GM12878 (cell line): ENCODE data around the gene LRRK1. TPM values are rescaled to one million over a fixed set of nuclear protein-coding genes. Genes with fewer than 3 reads are reported as not detected.
A peak's percentile ranks its signal among the peaks of the same experiment; 100 is the strongest.

ENCODE experiments used
- ATAC-seq: fragments of 200-7000 bp; cut with Tn5 transposase; 3 replicates; pipeline ENCODE4 v1.9.1; 2020; ENCODE audit warnings: mild to moderate bottlenecking, moderate library complexity
- BruUV-seq: library from RNA; stranded (reverse); fragments of 400-500 nt; replicated peaks from 2 replicates; lab custom pipeline; 2021; lab: Mats Ljungman, UMichigan
- CTCF ChIA-PET: fragments of 300-600 bp; sonication (Branson Sonifier 250); formaldehyde crosslinking; extraction: SDS; loops from one replicate; lab custom pipeline; 2021; ENCODE audit warnings: inconsistent platforms; lab: Yijun Ruan, JAX
- POLR2A ChIA-PET: fragments of 350-600 bp; formaldehyde crosslinking; extraction: SDS; loops from one replicate; lab custom pipeline; 2021; ENCODE audit warnings: inconsistent platforms; lab: Charles Lee
- RAD21 ChIA-PET: fragments of 300-600 bp; sonication (Branson Sonifier 250); formaldehyde crosslinking; loops from one replicate; lab custom pipeline; 2023; ENCODE audit warnings: antibody characterized with exemption; ENCODE audit not compliant: unreplicated experiment; lab: Charles Lee
- SMC1A ChIA-PET: fragments of 300-600 bp; sonication (Branson Sonifier 250); formaldehyde crosslinking; loops from one replicate; lab custom pipeline; 2023; ENCODE audit not compliant: unreplicated experiment, uncharacterized antibody; lab: Charles Lee
- DNase-seq: peaks from one replicate; pipeline ENCODE4 v3.0.0-alpha.2; 2011; ENCODE audit warnings: low read depth, low spot score
- FAIRE-seq: peaks from 3 replicates; lab custom pipeline; 2011; peaks lifted over from hg19 to GRCh38; lab: Jason Lieb, UNC
- H2AFZ ChIP-seq: 2 replicates; pipeline ENCODE4 v1.6.0; 2011; ENCODE audit warnings: low read depth, low read length, control low read depth; ENCODE audit not compliant: control insufficient read depth
- H3K27ac ChIP-seq: 2 replicates; pipeline ENCODE4 v1.5.1; 2011; ENCODE audit warnings: control low read depth; ENCODE audit not compliant: control insufficient read depth, insufficient read depth
- H3K27me3 ChIP-seq, 2 experiments: replicated peaks in 1 of 2; 2 replicates each; pipeline versions ENCODE4 v1.6.0 to v1.6.1; 2011; ENCODE audit warnings: low read length in 1 of 2; ENCODE audit not compliant: control insufficient read depth in 2 of 2, insufficient read depth in 2 of 2
- H3K36me3 ChIP-seq, 2 experiments: 2 replicates each; pipeline ENCODE4 v1.5.1; 2011; ENCODE audit warnings: low read length in 1 of 2; ENCODE audit not compliant: control insufficient read depth in 2 of 2, insufficient read depth in 2 of 2
- H3K4me1 ChIP-seq: 2 replicates; pipeline ENCODE4 v1.6.1; 2011; ENCODE audit warnings: mild to moderate bottlenecking, low read length, moderate library complexity, mixed read lengths; ENCODE audit not compliant: control insufficient read depth, insufficient read depth
- H3K4me2 ChIP-seq: 2 replicates; pipeline ENCODE4 v1.6.0; 2011; ENCODE audit warnings: control low read depth; ENCODE audit not compliant: control insufficient read depth, insufficient read depth
- H3K4me3 ChIP-seq: fragments of 200-600 bp; sonication (generic); 2 replicates; pipeline ENCODE4 v1.5.1; 2016
- H3K79me2 ChIP-seq: 2 replicates; pipeline ENCODE4 v1.6.0; 2011; ENCODE audit warnings: low read length; ENCODE audit not compliant: control insufficient read depth, insufficient read depth
- H3K9ac ChIP-seq: 2 replicates; pipeline ENCODE4 v1.8.0; 2011; ENCODE audit warnings: low read length, control low read depth, mixed read lengths; ENCODE audit not compliant: control insufficient read depth, insufficient read depth
- H3K9me3 ChIP-seq: replicated peaks from 3 replicates; pipeline ENCODE4 v1.5.1; 2011; ENCODE audit warnings: mild to moderate bottlenecking, low read length; ENCODE audit not compliant: control insufficient read depth, insufficient read depth
- H4K20me1 ChIP-seq: 2 replicates; pipeline ENCODE4 v1.6.0; 2011; ENCODE audit not compliant: control insufficient read depth, insufficient read depth
- BHLHE40 ChIP-seq, 2 experiments: fragments of 450-650 bp in 1 of 2; IDR thresholded peaks; 2 replicates each; pipeline ENCODE4 v1.6.1; 2011 to 2017; ENCODE audit warnings: low read depth in 2 of 2, borderline replicate concordance in 1 of 2, improper control_type of control experiment in 1 of 2, low read length in 1 of 2, mild to moderate bottlenecking in 1 of 2
- MTA3 ChIP-seq: IDR thresholded peaks from 2 replicates; pipeline ENCODE4 v1.6.1; 2012; ENCODE audit warnings: low read length, inconsistent platforms, borderline replicate concordance
- NR2F1 ChIP-seq: fragments of 450-650 bp; conservative IDR thresholded peaks from 2 replicates; pipeline ENCODE4 v1.6.1; 2017; ENCODE audit warnings: mild to moderate bottlenecking
- PKNOX1 ChIP-seq: fragments of 450-650 bp; IDR thresholded peaks from 2 replicates; pipeline ENCODE4 v1.6.1; 2016; ENCODE audit warnings: mild to moderate bottlenecking
- POLR2A ChIP-seq: IDR thresholded peaks from 2 replicates; pipeline ENCODE4 v1.6.1; 2011; ENCODE audit warnings: low read depth, mild to moderate bottlenecking, low read length
- ZNF687 ChIP-seq: fragments of 450-650 bp; IDR thresholded peaks from 2 replicates; pipeline ENCODE4 v1.6.1; 2017; ENCODE audit warnings: mild to moderate bottlenecking, moderate library complexity
- WGBS: methylation state at CpG from one replicate; pipeline ENCODE4 v1.1.6; 2016; ENCODE audit warnings: low lambda C conversion rate; ENCODE audit not compliant: insufficient replicate concordance, insufficient coverage; ENCODE audit errors: missing lambda C conversion rate; 5-methylcytosine and 5-hydroxymethylcytosine counted together
- in situ Hi-C: fragments of 300-500 bp; cut with MboI; formaldehyde crosslinking; loops from 9 replicates; pipeline ENCODE4 v1.14.3; 2018; ENCODE audit warnings: mixed read lengths
- intact Hi-C: fragments of 100-400 bp; cut with micrococcal nuclease; formaldehyde crosslinking; loops from one replicate; pipeline ENCODE4 v1.14.2; 2022; ENCODE audit not compliant: unreplicated experiment
- polyA plus RNA-seq, 11 experiments: library from polyadenylated mRNA; depleted of rRNA in 4 of 11; unstranded in 6 of 11; stranded (reverse) in 5 of 11; fragments of >200 nt; fragmentation: Nextera tagmentation in 4 of 11; fragmentation: Illumina TruSeq in 1 of 11; extraction: Ambion mirVana in 4 of 11; extraction: Trizol in 1 of 11; gene quantifications; 1 replicate in 1 of 11; 2 replicates in 10 of 11; pipeline versions ENCODE4 v1.2.1 to v1.2.3, GENCODE V29; 2011 to 2016; ENCODE audit warnings: inconsistent platforms in 2 of 11, missing spikeins in 2 of 11, low read depth in 1 of 11
- total RNA-seq, 4 experiments: library from RNA; depleted of rRNA in 3 of 4; stranded (reverse); fragments of >200 nt in 3 of 4; fragmentation: Illumina TruSeq in 1 of 4; extraction: Trizol in 1 of 4; gene quantifications; 2 replicates each; pipeline versions ENCODE4 v1.2.1 to v1.2.3, GENCODE V29; 2013 to 2021

Gene LRRK1
- total and polyA plus RNA-seq, 10 of the 15 experiments (the other 5 are each of a cell fraction or from before 2014, with no cell fraction given), result 2.2 to 58.3 (median 17.9) TPM

GRCh38 chr15:100944244-100944895 lies 25.2 kb downstream of the LRRK1 start:
- WGBS, result 62% methylated on average over 7 of the region's 7 CpGs
- TF ChIP-seq BHLHE40 (IDR thresholded peaks at IDR 0.05; ENCODE audit: borderline replicate concordance in 1 of 2, low read depth in 2 of 2, low read length in 1 of 2) (peak in 1 of 2 experiments; percentile 13; a peak in 1 of 4 replicates), PKNOX1 (peak; percentile 49; the same call in 1 of the 2 replicates), POLR2A (no peak), MTA3 (no peak), ZNF687 (peak; percentile 63), NR2F1 (peak; percentile 33; the same call in 1 of the 2 replicates)
- TF ChIP-seq, all 136 proteins: peak for 4
- SMC1A ChIA-PET, result interaction anchor here (0.9 to 5.8 kb wide), 21 partner anchors 10 to 314 kb away, joined by 3 to 122 read pairs (median 6); partner anchors contain the start of gene LRRK1
- POLR2A ChIA-PET, result interaction anchor here (0.8 to 6.0 kb wide), 8 partner anchors 9 to 24 kb away, joined by 4 to 97 read pairs (median 6); partner anchors contain the start of gene LRRK1
- RAD21 ChIA-PET, result interaction anchor here (1.1 to 5.7 kb wide), 11 partner anchors 9 to 63 kb away, joined by 3 to 152 read pairs (median 15); partner anchors contain the start of gene LRRK1
- H2AFZ ChIP-seq, result no peak overlapping the region
- intact Hi-C loops (loop anchor here (1.0 kb wide), 1 partner anchor 23 kb away; no protein-coding TSS in a partner anchor), in situ Hi-C loops (loop anchor here (25.0 kb wide), 1 partner anchor 1432 kb away; no protein-coding TSS in a partner anchor)
- H3K79me2 ChIP-seq, result peaks cover 32% of the 10 kb centered on the region
- no peaks in the 10 kb centered on the region for H3K36me3 ChIP-seq
- DNase-seq (no peak), ATAC-seq (peak; percentile 28), FAIRE-seq (peak; percentile 54)
- no TSS peak for BruUV-seq
- CTCF ChIA-PET, result interaction anchor here (0.6 to 7.1 kb wide), 16 partner anchors 9 to 63 kb away, joined by 3 to 129 read pairs (median 6); partner anchors contain the start of gene LRRK1
- H3K9me3 ChIP-seq, result no peaks in the 10 kb centered on the region; the same call in 2 of the 3 replicates
- no peaks in the 10 kb centered on the region for H3K27me3 ChIP-seq
- peaks cover 40% of the 10 kb centered on the region for H3K4me1 ChIP-seq
- peak overlapping the region; percentile 17 for H3K27ac ChIP-seq
- H4K20me1 ChIP-seq, result no peaks in the 10 kb centered on the region
- H3K4me3 ChIP-seq, result peak overlapping the region; percentile 13
- H3K9ac ChIP-seq, result no peak overlapping the region
- peak overlapping the region; percentile 32 for H3K4me2 ChIP-seq
